HG02840 (cell line): Measurements from ENCODE around the gene RBBP4.
"Not testable (repeated sequence)": the region's sequence is repeated elsewhere in the genome, so short reads cannot be mapped to it uniquely, and the experiment has no call there.

Experiments
- ATAC-seq: cut with Tn5 transposase; IDR thresholded peaks from one replicate; pipeline ENCODE4 v1.9.1; 2021; ENCODE audit warnings: mild to moderate bottlenecking, moderate library complexity, moderate number of reproducible peaks; ENCODE audit not compliant: unreplicated experiment, low FRiP score

Gene RBBP4

DNA sequence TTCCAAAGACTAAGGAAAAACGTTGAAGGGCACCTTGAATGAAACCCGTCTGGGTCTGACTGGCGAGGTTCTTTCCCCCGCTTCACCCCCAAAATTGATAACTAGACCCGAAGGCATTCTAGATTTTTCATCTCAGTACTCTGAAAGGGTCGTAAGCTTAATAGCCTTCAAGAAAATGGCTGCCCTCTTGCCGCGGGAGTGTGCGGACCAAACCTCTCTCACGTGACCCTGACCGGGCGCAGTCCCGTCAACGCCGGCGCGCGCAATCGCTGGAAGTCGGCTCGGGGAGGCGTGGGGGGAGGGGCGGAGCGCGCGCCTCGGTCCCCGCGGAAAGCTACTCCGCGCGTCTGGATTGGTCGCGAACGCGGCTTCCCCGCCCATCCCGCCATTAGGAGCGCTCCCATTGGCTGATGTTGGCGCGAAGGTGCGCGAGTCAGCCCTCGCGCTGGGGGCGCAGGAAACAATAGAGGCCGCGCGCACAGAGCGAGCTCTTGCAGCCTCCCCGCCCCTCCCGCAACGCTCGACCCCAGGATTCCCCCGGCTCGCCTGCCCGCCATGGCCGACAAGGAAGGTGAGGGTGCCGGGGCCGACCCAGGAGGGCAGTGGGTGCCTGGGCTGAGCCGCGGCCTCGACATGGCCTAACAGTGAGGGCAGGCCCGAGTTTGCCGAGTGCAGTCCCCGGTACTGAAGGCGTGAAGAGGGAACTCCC is at the start of gene RBBP4:
RBBP4 (plus strand) TSS at position 457 of the 709 bp plus-strand sequence; CDS start at position 556, 99 bp downstream.
- ATAC-seq, result peak; percentile 84

DNA sequence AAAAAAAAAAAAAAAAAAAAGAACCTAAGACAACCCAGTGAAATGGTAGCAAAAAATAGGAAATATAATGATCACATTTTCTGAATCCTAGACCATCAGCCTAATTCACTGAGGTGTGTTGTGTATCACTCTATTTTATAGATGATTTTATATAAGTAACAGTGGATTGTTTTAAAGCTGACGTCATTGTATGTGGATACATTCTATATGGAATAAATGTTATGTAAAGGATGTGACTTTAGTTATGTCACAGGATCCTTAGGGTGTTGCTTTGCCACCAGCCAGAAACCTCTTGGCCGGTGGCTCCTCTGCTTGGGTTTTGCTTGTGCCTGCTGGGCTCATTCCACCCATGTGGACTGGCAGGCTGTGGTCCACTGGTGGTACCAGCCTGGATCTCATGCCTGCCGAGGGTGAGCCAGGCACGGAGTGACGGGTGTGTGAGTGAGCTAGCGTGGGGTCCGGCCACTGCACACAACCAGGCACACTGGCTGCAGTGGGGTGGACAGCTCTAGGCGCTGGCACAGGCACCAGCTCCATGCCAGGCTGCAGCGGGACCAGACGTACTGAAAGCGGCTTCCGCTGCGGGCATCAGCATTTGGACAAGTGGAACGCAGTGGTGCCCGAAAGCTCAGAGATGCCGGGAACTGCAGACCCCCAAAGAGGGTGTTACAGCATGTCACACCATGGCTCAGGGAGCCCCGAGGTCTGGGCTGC is 45.1 kb upstream of the RBBP4 start:
- no peak for ATAC-seq

DNA sequence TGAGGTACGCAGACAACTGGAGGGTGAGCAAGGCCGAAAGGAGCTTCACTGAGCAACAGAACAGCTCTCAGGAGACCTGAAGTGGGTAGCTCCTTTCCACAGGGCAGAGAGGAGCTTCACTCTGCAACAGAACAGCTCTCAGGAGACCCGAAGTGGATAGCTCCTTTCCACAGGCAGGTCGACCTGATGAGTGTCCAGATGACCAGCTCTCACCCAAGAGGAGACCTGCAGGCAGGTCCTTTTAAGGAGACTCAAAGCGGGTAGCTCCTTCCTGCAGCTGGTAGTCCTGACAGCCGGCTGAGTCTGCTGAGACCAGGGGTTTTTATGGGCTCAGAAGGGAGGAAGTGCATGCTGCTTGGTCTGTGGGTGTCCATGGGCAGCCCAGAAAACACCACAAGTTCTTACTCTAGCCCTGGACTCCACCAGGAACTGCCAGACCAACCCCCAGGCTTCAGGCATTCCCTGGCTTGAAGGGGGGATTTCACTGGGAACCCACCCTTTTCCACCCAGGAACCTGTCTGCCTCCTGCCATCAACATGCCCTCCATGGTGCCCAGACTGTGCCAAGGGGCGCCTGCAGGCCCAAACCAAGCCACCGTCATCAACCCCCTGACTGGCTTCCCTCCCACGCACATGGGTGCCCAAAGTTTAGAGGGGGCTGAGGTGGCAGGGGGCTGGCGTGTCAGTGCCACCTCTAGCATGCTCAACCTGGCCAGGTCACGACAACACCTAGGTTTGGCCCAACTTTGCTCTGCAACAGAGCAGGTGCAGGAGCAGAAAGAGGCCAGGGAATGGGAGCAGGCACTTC is 44.2 kb upstream of the RBBP4 start:
- ATAC-seq, result no peak

GRCh38 chr1:32609180-32609579 is 41.8 kb upstream of the RBBP4 start:
- no peak for ATAC-seq

DNA sequence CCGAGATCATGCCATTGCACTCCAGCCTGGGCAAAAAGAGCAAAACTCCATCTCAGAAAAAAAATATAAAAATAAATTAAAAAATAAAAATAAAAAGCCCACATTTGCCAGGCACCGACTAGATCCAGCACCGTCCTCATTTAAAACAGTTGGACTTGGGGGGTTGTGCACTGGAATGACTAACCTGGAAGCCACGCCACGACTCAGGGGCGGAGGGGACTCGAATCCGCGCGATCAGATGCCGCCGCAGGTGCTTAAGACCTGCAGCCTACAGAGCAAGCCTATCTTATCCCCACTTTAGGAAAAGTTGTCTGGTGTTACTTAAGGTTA is 39.2 kb upstream of the RBBP4 start:
- ATAC-seq, result no peak

GRCh38 chr1:32612189-32612881 is 38.7 kb upstream of the RBBP4 start:
- ATAC-seq, result no peak

DNA sequence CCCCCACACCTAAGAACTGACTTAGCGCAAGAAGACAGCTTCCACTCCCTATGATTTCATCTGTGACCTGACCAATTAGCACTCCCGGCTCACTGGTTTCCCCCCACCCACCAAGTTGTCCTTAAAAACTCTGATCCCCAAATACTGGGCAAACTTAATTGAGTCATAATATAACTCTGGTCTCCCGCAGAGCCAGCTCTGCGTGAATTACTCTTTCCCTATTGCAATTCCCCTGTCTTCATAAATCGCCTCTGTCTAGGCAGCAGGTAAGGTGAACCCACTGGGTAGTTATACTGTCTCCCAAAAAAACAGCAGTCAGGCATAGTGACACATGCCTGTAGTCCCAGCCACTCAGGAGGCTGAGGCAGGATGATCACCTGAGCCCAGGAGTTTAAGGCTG is 37.5 kb upstream of the RBBP4 start:
- ATAC-seq, result no peak

GRCh38 chr1:32618673-32619221 is 32.3 kb upstream of the RBBP4 start:
- ATAC-seq, result no peak

DNA sequence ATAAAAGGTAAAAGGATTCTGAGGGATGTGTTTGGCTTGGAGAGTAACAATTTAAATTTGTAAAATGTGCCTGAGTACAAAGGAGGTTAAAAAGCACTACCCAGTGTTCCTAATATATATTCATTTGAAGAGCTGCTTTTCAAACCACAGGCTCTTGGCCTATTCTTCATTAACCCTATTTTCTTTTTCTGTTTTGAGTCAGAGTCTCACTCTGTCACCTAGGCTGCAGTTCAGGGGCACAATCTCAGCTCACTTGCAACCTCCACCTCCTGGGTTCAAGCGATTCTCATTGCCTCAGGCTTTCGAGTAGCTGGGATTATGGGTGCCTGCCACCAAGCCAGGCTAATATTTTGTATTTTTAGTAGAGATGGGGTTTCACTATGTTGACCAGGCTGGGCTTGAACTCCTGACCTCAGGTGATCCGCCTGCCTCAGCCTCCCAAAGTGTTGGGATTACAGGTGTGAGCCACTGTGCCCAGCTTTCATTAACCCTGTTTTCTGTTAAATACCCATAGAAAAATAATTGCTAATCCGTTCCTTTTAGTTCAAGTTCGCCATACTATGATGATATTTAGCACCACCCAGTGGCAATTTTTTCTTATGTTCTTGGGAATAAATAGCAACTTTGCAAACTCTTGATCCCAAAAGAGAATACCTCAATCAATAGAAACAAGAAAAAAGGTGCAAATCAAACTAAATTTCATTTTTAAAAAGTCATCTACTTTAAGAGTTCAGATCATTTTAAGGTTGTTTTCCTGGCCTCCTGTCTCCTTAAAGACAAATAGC is 31.1 kb upstream of the RBBP4 start:
- peak; percentile 72 for ATAC-seq

- ATAC-seq, result no peak
Measured at GRCh38 chr1:32622205-32622604, 28.8 kb upstream of the RBBP4 start.

DNA sequence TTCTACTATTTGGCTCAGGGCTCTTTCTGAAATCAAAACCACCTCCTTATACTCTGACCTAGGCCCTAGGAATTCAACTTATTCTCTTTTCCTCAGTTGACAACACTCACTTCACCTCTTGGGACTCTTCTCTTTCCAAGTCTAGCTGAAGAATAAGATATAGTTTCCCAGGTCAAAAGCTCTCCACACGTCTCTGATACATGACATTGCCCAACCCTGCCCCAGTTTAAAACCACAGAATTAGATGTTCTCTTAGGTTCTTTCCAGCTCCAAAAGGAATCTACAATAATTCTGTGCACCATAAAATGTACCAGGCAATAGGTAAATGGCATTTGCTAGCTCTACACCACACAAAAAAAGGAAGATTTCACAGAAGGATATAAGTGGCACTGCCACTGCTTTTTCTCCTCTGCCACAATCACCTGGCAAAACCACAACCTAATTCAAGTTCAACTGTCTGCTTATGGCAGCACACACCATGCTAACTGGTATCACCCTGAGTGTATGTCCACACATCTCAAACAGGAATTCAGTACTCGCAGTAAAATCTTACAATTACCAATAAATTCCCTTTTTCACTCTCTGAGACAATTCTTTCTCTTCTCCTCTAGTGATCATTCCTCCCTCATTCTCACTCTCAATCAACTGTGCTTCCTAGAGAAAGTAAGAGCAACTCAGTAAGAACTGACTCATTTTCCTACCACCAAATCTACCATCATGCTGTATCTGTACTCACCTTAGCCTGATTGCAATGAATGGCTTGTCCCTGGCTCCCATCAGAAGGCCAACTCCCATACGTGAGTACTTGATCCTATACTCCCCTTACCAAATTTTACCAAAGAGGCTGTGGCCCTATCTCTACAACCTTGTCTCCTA is 28.0 kb upstream of the RBBP4 start:
- ATAC-seq, result no peak

- no peak for ATAC-seq
Measured at GRCh38 chr1:32623775-32624174, 27.2 kb upstream of the RBBP4 start.

DNA sequence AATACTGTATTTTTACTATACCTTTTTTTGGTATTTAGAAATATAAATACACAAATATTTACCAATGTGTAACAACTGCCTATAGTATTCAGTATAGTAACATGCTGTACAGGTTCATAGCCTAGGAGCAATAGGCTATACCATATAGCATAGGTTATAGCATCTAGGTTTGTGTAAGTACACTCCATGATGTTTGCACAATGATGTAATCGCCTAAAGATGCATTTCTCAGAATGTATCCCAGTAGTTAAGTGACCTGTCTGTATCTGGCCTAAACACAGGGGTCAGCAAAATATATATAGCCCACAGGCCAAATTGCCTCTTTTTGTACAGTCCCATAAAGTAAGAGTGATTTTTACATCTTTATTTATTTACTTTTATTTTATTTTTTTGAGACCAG is 24.8 kb upstream of the RBBP4 start:
- no peak for ATAC-seq

GRCh38 chr1:32627596-32628162 is 23.3 kb upstream of the RBBP4 start:
- no peak for ATAC-seq

GRCh38 chr1:32630173-32630572 is 20.8 kb upstream of the RBBP4 start:
- not testable (repeated sequence) for ATAC-seq

DNA sequence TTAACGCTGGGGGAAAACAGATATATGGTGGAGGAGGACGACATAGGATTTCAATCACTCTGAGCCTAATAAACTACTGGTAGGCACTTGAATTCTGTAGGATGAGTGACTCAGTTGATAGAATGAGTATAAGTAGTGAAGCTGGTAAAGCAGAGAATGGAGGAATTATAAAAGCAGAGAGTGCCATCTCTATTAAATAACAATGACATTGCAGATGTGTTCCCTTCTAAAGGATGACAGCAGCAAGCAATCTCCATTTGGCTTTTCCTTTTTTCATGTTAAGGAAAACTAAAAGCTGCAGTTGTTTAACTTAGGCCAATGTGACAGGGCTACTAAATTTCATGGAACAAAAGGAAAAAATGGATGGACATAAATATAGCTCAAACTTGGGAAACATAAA is 18.2 kb upstream of the RBBP4 start:
- ATAC-seq, result no peak

GRCh38 chr1:32635508-32636277 is 15.3 kb upstream of the RBBP4 start:
- ATAC-seq, result no peak
